SK-N-SH (cell line): ENCODE data around the gene GRAP. TPM values are rescaled to one million over a fixed set of nuclear protein-coding genes. Genes with fewer than 3 reads are reported as not detected.

Source experiments
- CTCF ChIA-PET: fragments of 300-600, 350-600 bp; formaldehyde crosslinking; extraction: SDS; loops from one replicate; lab custom pipeline; 2021; lab: Yijun Ruan, JAX
- POLR2A ChIA-PET: fragments of 350-600 bp; sonication (Branson Sonifier 250); formaldehyde crosslinking; extraction: SDS; loops from one replicate; lab custom pipeline; 2020; ENCODE audit warnings: antibody characterized with exemption, inconsistent platforms; lab: Yijun Ruan, JAX
- DNase-seq: peaks from one replicate; pipeline ENCODE4 v3.0.0; 2012
- H2AFZ ChIP-seq: fragments of 200-600 bp; sonication (generic); 2 replicates; pipeline ENCODE4 v1.8.1; 2016; ENCODE audit warnings: antibody characterized with exemption, mild to moderate bottlenecking, low read depth
- H3F3A ChIP-seq: fragments of 200-600 bp; sonication (generic); replicated peaks from 2 replicates; pipeline ENCODE3; 2016; ENCODE audit warnings: antibody characterized with exemption, mild to moderate bottlenecking; ENCODE audit not compliant: insufficient read depth
- H3K27ac ChIP-seq, 2 experiments: fragments of 200-500 bp in 1 of 2; fragments of 200-600 bp in 1 of 2; sonication (Bioruptor generic) in 1 of 2; sonication (generic), shearing (Covaris generic) in 1 of 2; 2 replicates each; pipeline versions ENCODE4 v1.5.1 to v1.6.1; 2014 to 2016; ENCODE audit warnings: low read depth in 2 of 2, inconsistent platforms in 1 of 2, low read length in 1 of 2, mild to moderate bottlenecking in 1 of 2, mixed read lengths in 1 of 2
- H3K27me3 ChIP-seq: fragments of 200-600 bp; sonication (generic), shearing (Covaris generic); 2 replicates; pipeline ENCODE4 v1.6.1; 2016; ENCODE audit warnings: mixed run types; ENCODE audit not compliant: insufficient read depth
- H3K36me3 ChIP-seq, 2 experiments: fragments of 200-500 bp in 1 of 2; fragments of 200-600 bp in 1 of 2; sonication (Bioruptor generic) in 1 of 2; sonication (generic) in 1 of 2; replicated peaks in 1 of 2; 2 replicates each; pipeline versions ENCODE3 to v1.5.1; 2014 to 2016; ENCODE audit warnings: low read length in 1 of 2, mild to moderate bottlenecking in 1 of 2; ENCODE audit not compliant: insufficient read depth in 2 of 2, control insufficient read depth in 1 of 2
- H3K4me1 ChIP-seq, 2 experiments: fragments of 200-500 bp in 1 of 2; fragments of 200-600 bp in 1 of 2; sonication (Bioruptor generic) in 1 of 2; sonication (generic), shearing (Covaris generic) in 1 of 2; 2 replicates each; pipeline versions ENCODE4 v1.5.1 to v1.6.1; 2014 to 2016; ENCODE audit warnings: low read depth in 1 of 2, low read length in 1 of 2, mixed run types in 1 of 2; ENCODE audit not compliant: insufficient read depth in 2 of 2, control insufficient read depth in 1 of 2
- H3K4me2 ChIP-seq: fragments of 200-600 bp; sonication (generic), shearing (Covaris generic); 2 replicates; pipeline ENCODE4 v1.6.1; 2017; ENCODE audit warnings: mixed run types
- H3K4me3 ChIP-seq, 2 experiments: fragments of 200-500 bp in 1 of 2; fragments of 200-600 bp in 1 of 2; sonication (Bioruptor generic) in 1 of 2; sonication (generic), shearing (Covaris generic) in 1 of 2; 2 replicates each; pipeline versions ENCODE4 v1.5.1 to v1.8.1; 2014 to 2016; ENCODE audit warnings: low read depth in 2 of 2, inconsistent platforms in 1 of 2, low read length in 1 of 2, mild to moderate bottlenecking in 1 of 2, mixed read lengths in 1 of 2, moderate library complexity in 1 of 2
- H3K79me2 ChIP-seq: fragments of 200-600 bp; sonication (generic); 2 replicates; pipeline ENCODE4 v1.8.1; 2017; ENCODE audit warnings: mild to moderate bottlenecking; ENCODE audit not compliant: insufficient read depth
- H3K9ac ChIP-seq: fragments of 200-600 bp; sonication (generic); 2 replicates; pipeline ENCODE4 v1.6.1; 2017; ENCODE audit warnings: mixed run types
- H3K9me2 ChIP-seq: fragments of 200-600 bp; sonication (generic); 2 replicates; pipeline ENCODE4 v1.6.1; 2017; ENCODE audit warnings: mixed run types
- H3K9me3 ChIP-seq: fragments of 200-600 bp; sonication (generic); 2 replicates; pipeline ENCODE4 v1.6.1; 2017; ENCODE audit warnings: mixed run types, mild to moderate bottlenecking, moderate library complexity
- H4K20me1 ChIP-seq: fragments of 200-600 bp; sonication (generic); 2 replicates; pipeline ENCODE4 v1.6.1; 2017; ENCODE audit warnings: mild to moderate bottlenecking, mixed run types; ENCODE audit not compliant: insufficient read depth
- CHD2 ChIP-seq: fragments of 150-350 bp; IDR thresholded peaks from 2 replicates; pipeline ENCODE4 v1.6.1; 2018; ENCODE audit warnings: low read length; ENCODE audit not compliant: partially characterized antibody
- ELF1 ChIP-seq: IDR thresholded peaks from 2 replicates; pipeline ENCODE4 v1.4.0; 2012
- EP300 ChIP-seq, 2 experiments: IDR thresholded peaks; 2 replicates each; pipeline versions ENCODE4 v1.4.0 to v1.6.1; 2012; ENCODE audit warnings: borderline replicate concordance in 1 of 2, low read depth in 1 of 2, low read length in 1 of 2
- FOSL2 ChIP-seq: IDR thresholded peaks from 2 replicates; pipeline ENCODE4 v1.4.0; 2012; ENCODE audit warnings: low read depth, mild to moderate bottlenecking, moderate library complexity, borderline replicate concordance
- FOXJ3 ChIP-seq: sonication (generic); formaldehyde crosslinking; IDR thresholded peaks from 2 replicates; pipeline ENCODE4 v1.5.1; 2020; ENCODE audit warnings: mild to moderate bottlenecking, missing genetic modification reagents
- FOXM1 ChIP-seq: IDR thresholded peaks from 2 replicates; pipeline ENCODE4 v1.4.0; 2012; ENCODE audit warnings: low read depth, mild to moderate bottlenecking
- IRF3 ChIP-seq: fragments of 150-350 bp; IDR thresholded peaks from 2 replicates; pipeline ENCODE4 v1.6.1; 2016; ENCODE audit warnings: mild to moderate bottlenecking, low read depth, low read length
- JUND ChIP-seq: IDR thresholded peaks from 2 replicates; pipeline ENCODE4 v1.4.0; 2012
- MEF2A ChIP-seq: IDR thresholded peaks from 2 replicates; pipeline ENCODE4 v1.4.0; 2012; ENCODE audit warnings: low read depth, borderline replicate concordance
- PBX3 ChIP-seq: IDR thresholded peaks from 2 replicates; pipeline ENCODE4; 2012
- POLR2AphosphoS5 ChIP-seq: IDR thresholded peaks from 2 replicates; pipeline ENCODE4 v1.6.1; 2012; ENCODE audit warnings: low read depth, low read length
- REST ChIP-seq: IDR thresholded peaks from 2 replicates; pipeline ENCODE4 v1.6.1; 2012; ENCODE audit warnings: mild to moderate bottlenecking, low read depth, low read length, moderate library complexity
- RXRA ChIP-seq: IDR thresholded peaks from 2 replicates; pipeline ENCODE4 v1.4.0; 2012; ENCODE audit warnings: low read depth, mild to moderate bottlenecking, borderline replicate concordance
- SMC3 ChIP-seq: IDR thresholded peaks from 2 replicates; pipeline ENCODE4 v1.6.1; 2012; ENCODE audit warnings: low read depth, low read length, improper control_type of control experiment
- TCF12 ChIP-seq: IDR thresholded peaks from 2 replicates; pipeline ENCODE4 v1.4.0; 2012
- USF1 ChIP-seq: IDR thresholded peaks from 2 replicates; pipeline ENCODE4 v1.4.0; 2012; ENCODE audit warnings: low read depth, borderline replicate concordance
- USF2 ChIP-seq: fragments of 150-350 bp; IDR thresholded peaks from 2 replicates; pipeline ENCODE4 v1.6.1; 2017; ENCODE audit warnings: antibody characterized with exemption, low read length, low read depth, borderline replicate concordance
- YY1 ChIP-seq: IDR thresholded peaks from 2 replicates; pipeline ENCODE4 v1.4.0; 2012; ENCODE audit warnings: low read depth, mild to moderate bottlenecking
- ZBTB33 ChIP-seq: IDR thresholded peaks from 2 replicates; pipeline ENCODE4 v1.4.0; 2012; ENCODE audit warnings: low read depth, borderline replicate concordance
- WGBS: methylation state at CpG from one replicate; pipeline ENCODE4 v1.1.6; 2017; ENCODE audit warnings: low lambda C conversion rate; 5-methylcytosine and 5-hydroxymethylcytosine counted together
- polyA plus RNA-seq, 3 experiments: library from polyadenylated mRNA; depleted of rRNA; stranded (reverse); fragments of >200 nt; gene quantifications; 2 replicates each; pipeline ENCODE4 v1.2.3, GENCODE V29; 2012

The GRAP gene
- polyA plus RNA-seq, 1 of the 3 experiments (the other 2 are of a cell fraction) = 0.02 TPM

- H3K4me2 ChIP-seq = peak overlapping the region; percentile 79; the same call in 1 of the 2 replicates
- H3K27me3 ChIP-seq = no peaks in the 10 kb centered on the region
- H3K4me3 ChIP-seq = peak overlapping the region; percentile 58 to 68; a peak in 1 of 4 replicates
- H3K9me3 ChIP-seq = no peaks in the 10 kb centered on the region
- TF ChIP-seq TCF12 = no peak
- no peak for TF ChIP-seq FOSL2
- no peak for TF ChIP-seq USF1
- no peak for TF ChIP-seq FOXJ3
- TF ChIP-seq USF2 = no peak
- TF ChIP-seq REST = no peak
- no peak for TF ChIP-seq EP300 (IDR thresholded peaks at IDR 0.05; ENCODE audit: borderline replicate concordance in 1 of 2, low read depth in 1 of 2, low read length in 1 of 2)
- no peak for TF ChIP-seq YY1
- no peak for TF ChIP-seq JUND
- no peak for TF ChIP-seq IRF3
- TF ChIP-seq FOXM1 = no peak
- no peak for TF ChIP-seq RXRA
- TF ChIP-seq SMC3 = no peak
- TF ChIP-seq POLR2AphosphoS5 = no peak
- no peak for TF ChIP-seq CHD2
- no peak for TF ChIP-seq ELF1
- no peak for TF ChIP-seq ZBTB33
- TF ChIP-seq MEF2A = no peak
- no peak for TF ChIP-seq PBX3
- DNase-seq = no peak
- peaks cover 8 to 14% of the 10 kb centered on the region in 2 experiments; a peak in 2 of 4 replicates for H3K4me1 ChIP-seq
- H3K79me2 ChIP-seq = peaks cover 34% of the 10 kb centered on the region; the same call in 1 of the 2 replicates
- peaks cover 15% of the 10 kb centered on the region for H3F3A ChIP-seq
- peaks cover 0 to 3% of the 10 kb centered on the region in 2 experiments for H3K36me3 ChIP-seq
- peak overlapping the region; percentile 13; the same call in 1 of the 2 replicates for H2AFZ ChIP-seq
- H3K27ac ChIP-seq = 0 out of 4 replicates have a peak overlapping the region, but pooled peaks of 1 of the 2 experiments have one; percentile 27
- no peaks in the 10 kb centered on the region for H4K20me1 ChIP-seq
- no peaks in the 10 kb centered on the region for H3K9me2 ChIP-seq
- WGBS = 100% methylated on average over 1 of the region's 13 CpGs
- ChIA-PET POLR2A (no interaction called here), CTCF (no interaction called here)
- H3K9ac ChIP-seq = peak overlapping the region; percentile 80; the same call in 1 of the 2 replicates
Observed at GRCh38 chr17:19005137-19005773, 41.5 kb downstream of the GRAP start.
